Measurements from ENCODE around the gene DEDD. TPM values are rescaled to one million over a fixed set of nuclear protein-coding genes. Genes with fewer than 3 reads are reported as not detected.

The DEDD gene
- total and polyA plus RNA-seq, 2 experiments from 2014 or later: 22.8 to 35.3 TPM

DNA sequence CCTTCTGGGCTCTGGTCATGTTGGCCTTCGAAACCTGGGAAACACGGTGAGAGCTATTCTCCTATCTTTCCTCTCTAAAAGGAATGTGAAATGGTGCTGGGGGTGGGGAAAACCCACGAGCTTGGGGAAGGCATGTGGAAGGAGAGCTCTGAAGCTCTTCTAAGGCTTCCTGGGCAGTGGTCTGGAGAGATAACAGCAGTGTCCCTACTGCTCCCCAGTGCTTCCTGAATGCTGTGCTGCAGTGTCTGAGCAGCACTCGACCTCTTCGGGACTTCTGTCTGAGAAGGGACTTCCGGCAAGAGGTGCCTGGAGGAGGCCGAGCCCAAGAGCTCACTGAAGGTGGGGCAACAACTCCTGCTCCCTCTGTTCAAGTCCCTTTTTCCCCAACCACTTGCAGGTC, 29.6 kb upstream of the DEDD start:
- DNase-seq (ENCODE audit: low spot score) (no peak), ATAC-seq (no peak)
- H3K27me3 Mint-ChIP-seq (ENCODE audit: insufficient read depth, low read depth, poor library complexity): peaks cover 23% of the 10 kb centered on the region
- H3K36me3 ChIP-seq (ENCODE audit: insufficient read depth): no peaks in the 10 kb centered on the region; the same call in none of the 2 replicates
- H3K27ac Mint-ChIP-seq: no peak overlapping the region
- H3K79me2 ChIP-seq (replicated peaks; ENCODE audit: insufficient read depth): peaks cover 5% of the 10 kb centered on the region; the same call in 1 of the 2 replicates
- H2AFZ ChIP-seq: no peak overlapping the region
- H3K27ac ChIP-seq (ENCODE audit: low read depth): no peak overlapping the region
- H3K9me2 ChIP-seq (ENCODE audit: insufficient read depth): no peaks in the 10 kb centered on the region
- TF ChIP-seq STAT1 (IDR thresholded peaks at IDR 0.05; ENCODE audit: unreplicated experiment) (no peak), EZH2 (IDR thresholded peaks at IDR 0.05; ENCODE audit: low read depth, unreplicated experiment) (no peak), ZNF331 (CRISPR knock-in tag; IDR thresholded peaks at IDR 0.05; ENCODE audit: low read depth) (no peak), POLR2AphosphoS5 (IDR thresholded peaks at IDR 0.05; ENCODE audit: low read depth) (no peak), ZNF114 (CRISPR knock-in tag; IDR thresholded peaks at IDR 0.05) (no peak), JUNB (IDR thresholded peaks at IDR 0.05; ENCODE audit: unreplicated experiment) (no peak), EZH2phosphoT487 (IDR thresholded peaks at IDR 0.05; ENCODE audit: unreplicated experiment) (no peak), CREB1 (CRISPR knock-in tag; IDR thresholded peaks at IDR 0.05; ENCODE audit: low read depth) (no peak)
- TF ChIP-seq, protein P1, sequence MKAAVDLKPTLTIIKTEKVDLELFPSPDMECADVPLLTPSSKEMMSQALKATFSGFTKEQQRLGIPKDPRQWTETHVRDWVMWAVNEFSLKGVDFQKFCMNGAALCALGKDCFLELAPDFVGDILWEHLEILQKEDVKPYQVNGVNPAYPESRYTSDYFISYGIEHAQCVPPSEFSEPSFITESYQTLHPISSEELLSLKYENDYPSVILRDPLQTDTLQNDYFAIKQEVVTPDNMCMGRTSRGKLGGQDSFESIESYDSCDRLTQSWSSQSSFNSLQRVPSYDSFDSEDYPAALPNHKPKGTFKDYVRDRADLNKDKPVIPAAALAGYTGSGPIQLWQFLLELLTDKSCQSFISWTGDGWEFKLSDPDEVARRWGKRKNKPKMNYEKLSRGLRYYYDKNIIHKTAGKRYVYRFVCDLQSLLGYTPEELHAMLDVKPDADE (IDR thresholded peaks at IDR 0.05): no peak
- TF ChIP-seq, protein P2, sequence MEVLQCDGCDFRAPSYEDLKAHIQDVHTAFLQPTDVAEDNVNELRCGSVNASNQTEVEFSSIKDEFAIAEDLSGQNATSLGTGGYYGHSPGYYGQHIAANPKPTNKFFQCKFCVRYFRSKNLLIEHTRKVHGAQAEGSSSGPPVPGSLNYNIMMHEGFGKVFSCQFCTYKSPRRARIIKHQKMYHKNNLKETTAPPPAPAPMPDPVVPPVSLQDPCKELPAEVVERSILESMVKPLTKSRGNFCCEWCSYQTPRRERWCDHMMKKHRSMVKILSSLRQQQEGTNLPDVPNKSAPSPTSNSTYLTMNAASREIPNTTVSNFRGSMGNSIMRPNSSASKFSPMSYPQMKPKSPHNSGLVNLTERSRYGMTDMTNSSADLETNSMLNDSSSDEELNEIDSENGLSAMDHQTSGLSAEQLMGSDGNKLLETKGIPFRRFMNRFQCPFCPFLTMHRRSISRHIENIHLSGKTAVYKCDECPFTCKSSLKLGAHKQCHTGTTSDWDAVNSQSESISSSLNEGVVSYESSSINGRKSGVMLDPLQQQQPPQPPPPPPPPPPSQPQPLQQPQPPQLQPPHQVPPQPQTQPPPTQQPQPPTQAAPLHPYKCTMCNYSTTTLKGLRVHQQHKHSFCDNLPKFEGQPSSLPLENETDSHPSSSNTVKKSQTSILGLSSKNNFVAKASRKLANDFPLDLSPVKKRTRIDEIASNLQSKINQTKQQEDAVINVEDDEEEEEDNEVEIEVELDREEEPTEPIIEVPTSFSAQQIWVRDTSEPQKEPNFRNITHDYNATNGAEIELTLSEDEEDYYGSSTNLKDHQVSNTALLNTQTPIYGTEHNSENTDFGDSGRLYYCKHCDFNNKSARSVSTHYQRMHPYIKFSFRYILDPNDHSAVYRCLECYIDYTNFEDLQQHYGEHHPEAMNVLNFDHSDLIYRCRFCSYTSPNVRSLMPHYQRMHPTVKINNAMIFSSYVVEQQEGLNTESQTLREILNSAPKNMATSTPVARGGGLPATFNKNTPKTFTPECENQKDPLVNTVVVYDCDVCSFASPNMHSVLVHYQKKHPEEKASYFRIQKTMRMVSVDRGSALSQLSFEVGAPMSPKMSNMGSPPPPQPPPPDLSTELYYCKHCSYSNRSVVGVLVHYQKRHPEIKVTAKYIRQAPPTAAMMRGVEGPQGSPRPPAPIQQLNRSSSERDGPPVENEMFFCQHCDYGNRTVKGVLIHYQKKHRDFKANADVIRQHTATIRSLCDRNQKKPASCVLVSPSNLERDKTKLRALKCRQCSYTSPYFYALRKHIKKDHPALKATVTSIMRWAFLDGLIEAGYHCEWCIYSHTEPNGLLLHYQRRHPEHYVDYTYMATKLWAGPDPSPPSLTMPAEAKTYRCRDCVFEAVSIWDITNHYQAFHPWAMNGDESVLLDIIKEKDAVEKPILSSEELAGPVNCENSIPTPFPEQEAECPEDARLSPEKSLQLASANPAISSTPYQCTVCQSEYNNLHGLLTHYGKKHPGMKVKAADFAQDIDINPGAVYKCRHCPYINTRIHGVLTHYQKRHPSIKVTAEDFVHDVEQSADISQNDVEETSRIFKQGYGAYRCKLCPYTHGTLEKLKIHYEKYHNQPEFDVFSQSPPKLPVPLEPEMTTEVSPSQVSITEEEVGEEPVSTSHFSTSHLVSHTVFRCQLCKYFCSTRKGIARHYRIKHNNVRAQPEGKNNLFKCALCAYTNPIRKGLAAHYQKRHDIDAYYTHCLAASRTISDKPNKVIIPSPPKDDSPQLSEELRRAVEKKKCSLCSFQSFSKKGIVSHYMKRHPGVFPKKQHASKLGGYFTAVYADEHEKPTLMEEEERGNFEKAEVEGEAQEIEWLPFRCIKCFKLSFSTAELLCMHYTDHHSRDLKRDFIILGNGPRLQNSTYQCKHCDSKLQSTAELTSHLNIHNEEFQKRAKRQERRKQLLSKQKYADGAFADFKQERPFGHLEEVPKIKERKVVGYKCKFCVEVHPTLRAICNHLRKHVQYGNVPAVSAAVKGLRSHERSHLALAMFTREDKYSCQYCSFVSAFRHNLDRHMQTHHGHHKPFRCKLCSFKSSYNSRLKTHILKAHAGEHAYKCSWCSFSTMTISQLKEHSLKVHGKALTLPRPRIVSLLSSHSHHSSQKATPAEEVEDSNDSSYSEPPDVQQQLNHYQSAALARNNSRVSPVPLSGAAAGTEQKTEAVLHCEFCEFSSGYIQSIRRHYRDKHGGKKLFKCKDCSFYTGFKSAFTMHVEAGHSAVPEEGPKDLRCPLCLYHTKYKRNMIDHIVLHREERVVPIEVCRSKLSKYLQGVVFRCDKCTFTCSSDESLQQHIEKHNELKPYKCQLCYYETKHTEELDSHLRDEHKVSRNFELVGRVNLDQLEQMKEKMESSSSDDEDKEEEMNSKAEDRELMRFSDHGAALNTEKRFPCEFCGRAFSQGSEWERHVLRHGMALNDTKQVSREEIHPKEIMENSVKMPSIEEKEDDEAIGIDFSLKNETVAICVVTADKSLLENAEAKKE (CRISPR knock-in tag; IDR thresholded peaks at IDR 0.05): no peak
- TF ChIP-seq, protein P3, sequence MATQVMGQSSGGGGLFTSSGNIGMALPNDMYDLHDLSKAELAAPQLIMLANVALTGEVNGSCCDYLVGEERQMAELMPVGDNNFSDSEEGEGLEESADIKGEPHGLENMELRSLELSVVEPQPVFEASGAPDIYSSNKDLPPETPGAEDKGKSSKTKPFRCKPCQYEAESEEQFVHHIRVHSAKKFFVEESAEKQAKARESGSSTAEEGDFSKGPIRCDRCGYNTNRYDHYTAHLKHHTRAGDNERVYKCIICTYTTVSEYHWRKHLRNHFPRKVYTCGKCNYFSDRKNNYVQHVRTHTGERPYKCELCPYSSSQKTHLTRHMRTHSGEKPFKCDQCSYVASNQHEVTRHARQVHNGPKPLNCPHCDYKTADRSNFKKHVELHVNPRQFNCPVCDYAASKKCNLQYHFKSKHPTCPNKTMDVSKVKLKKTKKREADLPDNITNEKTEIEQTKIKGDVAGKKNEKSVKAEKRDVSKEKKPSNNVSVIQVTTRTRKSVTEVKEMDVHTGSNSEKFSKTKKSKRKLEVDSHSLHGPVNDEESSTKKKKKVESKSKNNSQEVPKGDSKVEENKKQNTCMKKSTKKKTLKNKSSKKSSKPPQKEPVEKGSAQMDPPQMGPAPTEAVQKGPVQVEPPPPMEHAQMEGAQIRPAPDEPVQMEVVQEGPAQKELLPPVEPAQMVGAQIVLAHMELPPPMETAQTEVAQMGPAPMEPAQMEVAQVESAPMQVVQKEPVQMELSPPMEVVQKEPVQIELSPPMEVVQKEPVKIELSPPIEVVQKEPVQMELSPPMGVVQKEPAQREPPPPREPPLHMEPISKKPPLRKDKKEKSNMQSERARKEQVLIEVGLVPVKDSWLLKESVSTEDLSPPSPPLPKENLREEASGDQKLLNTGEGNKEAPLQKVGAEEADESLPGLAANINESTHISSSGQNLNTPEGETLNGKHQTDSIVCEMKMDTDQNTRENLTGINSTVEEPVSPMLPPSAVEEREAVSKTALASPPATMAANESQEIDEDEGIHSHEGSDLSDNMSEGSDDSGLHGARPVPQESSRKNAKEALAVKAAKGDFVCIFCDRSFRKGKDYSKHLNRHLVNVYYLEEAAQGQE (IDR thresholded peaks at IDR 0.05; ENCODE audit: unreplicated experiment): no peak
- TF ChIP-seq, protein P4, sequence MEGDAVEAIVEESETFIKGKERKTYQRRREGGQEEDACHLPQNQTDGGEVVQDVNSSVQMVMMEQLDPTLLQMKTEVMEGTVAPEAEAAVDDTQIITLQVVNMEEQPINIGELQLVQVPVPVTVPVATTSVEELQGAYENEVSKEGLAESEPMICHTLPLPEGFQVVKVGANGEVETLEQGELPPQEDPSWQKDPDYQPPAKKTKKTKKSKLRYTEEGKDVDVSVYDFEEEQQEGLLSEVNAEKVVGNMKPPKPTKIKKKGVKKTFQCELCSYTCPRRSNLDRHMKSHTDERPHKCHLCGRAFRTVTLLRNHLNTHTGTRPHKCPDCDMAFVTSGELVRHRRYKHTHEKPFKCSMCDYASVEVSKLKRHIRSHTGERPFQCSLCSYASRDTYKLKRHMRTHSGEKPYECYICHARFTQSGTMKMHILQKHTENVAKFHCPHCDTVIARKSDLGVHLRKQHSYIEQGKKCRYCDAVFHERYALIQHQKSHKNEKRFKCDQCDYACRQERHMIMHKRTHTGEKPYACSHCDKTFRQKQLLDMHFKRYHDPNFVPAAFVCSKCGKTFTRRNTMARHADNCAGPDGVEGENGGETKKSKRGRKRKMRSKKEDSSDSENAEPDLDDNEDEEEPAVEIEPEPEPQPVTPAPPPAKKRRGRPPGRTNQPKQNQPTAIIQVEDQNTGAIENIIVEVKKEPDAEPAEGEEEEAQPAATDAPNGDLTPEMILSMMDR (conservative IDR thresholded peaks at IDR 0.05; ENCODE audit: low read depth in 2 of 2): no peak
- H3K27me3 ChIP-seq (ENCODE audit: insufficient read depth): no peaks in the 10 kb centered on the region
- H3K9me3 Mint-ChIP-seq: no peaks in the 10 kb centered on the region
- H3F3A ChIP-seq (replicated peaks; ENCODE audit: low read depth): peaks cover 42% of the 10 kb centered on the region
- H4K20me1 ChIP-seq (replicated peaks; ENCODE audit: insufficient read depth): no peaks in the 10 kb centered on the region
- H3K4me1 ChIP-seq (ENCODE audit: insufficient read depth): peaks cover 16% of the 10 kb centered on the region; the same call in 1 of the 2 replicates
- peaks cover 31% of the 10 kb centered on the region for H3K4me1 Mint-ChIP-seq
- peaks cover 43% of the 10 kb centered on the region for H3K36me3 Mint-ChIP-seq (ENCODE audit: low read depth)
- no peak overlapping the region for H3K4me3 ChIP-seq
- no peak overlapping the region; the same call in 2 of the 3 replicates for H3K4me3 Mint-ChIP-seq
- no peak overlapping the region for H3K4me2 ChIP-seq
